ENCODE results near the gene SPATA13.

SPATA13 gene

GRCh38 chr13:24355103-24355502 is 194.6 kb downstream of the SPATA13 start:
- TF ChIP-seq, protein P1, sequence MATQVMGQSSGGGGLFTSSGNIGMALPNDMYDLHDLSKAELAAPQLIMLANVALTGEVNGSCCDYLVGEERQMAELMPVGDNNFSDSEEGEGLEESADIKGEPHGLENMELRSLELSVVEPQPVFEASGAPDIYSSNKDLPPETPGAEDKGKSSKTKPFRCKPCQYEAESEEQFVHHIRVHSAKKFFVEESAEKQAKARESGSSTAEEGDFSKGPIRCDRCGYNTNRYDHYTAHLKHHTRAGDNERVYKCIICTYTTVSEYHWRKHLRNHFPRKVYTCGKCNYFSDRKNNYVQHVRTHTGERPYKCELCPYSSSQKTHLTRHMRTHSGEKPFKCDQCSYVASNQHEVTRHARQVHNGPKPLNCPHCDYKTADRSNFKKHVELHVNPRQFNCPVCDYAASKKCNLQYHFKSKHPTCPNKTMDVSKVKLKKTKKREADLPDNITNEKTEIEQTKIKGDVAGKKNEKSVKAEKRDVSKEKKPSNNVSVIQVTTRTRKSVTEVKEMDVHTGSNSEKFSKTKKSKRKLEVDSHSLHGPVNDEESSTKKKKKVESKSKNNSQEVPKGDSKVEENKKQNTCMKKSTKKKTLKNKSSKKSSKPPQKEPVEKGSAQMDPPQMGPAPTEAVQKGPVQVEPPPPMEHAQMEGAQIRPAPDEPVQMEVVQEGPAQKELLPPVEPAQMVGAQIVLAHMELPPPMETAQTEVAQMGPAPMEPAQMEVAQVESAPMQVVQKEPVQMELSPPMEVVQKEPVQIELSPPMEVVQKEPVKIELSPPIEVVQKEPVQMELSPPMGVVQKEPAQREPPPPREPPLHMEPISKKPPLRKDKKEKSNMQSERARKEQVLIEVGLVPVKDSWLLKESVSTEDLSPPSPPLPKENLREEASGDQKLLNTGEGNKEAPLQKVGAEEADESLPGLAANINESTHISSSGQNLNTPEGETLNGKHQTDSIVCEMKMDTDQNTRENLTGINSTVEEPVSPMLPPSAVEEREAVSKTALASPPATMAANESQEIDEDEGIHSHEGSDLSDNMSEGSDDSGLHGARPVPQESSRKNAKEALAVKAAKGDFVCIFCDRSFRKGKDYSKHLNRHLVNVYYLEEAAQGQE (IDR thresholded peaks at IDR 0.05; ENCODE audit: insufficient read depth in 1 of 2, low read depth in 2 of 2, low read length in 2 of 2): no peak
- TF ChIP-seq SIN3A (IDR thresholded peaks at IDR 0.05; ENCODE audit: borderline replicate concordance, insufficient read depth, low read length): no peak
- no peak for TF ChIP-seq FOXP2 (optimal IDR thresholded peaks at IDR 0.05; ENCODE audit: borderline replicate concordance, extremely low read depth, extremely low read length, insufficient read depth)
- TF ChIP-seq TAF1 (IDR thresholded peaks at IDR 0.05; ENCODE audit: borderline replicate concordance, insufficient read depth, low read length): no peak
- no peak for TF ChIP-seq POLR2AphosphoS5 (IDR thresholded peaks at IDR 0.05; ENCODE audit: low read depth, low read length)

- TF ChIP-seq POLR2AphosphoS5 (IDR thresholded peaks at IDR 0.05; ENCODE audit: low read depth, low read length) (no peak), SIN3A (IDR thresholded peaks at IDR 0.05; ENCODE audit: borderline replicate concordance, insufficient read depth, low read length) (no peak), TAF1 (IDR thresholded peaks at IDR 0.05; ENCODE audit: borderline replicate concordance, insufficient read depth, low read length) (no peak), FOXP2 (optimal IDR thresholded peaks at IDR 0.05; ENCODE audit: borderline replicate concordance, extremely low read depth, extremely low read length, insufficient read depth) (no peak)
- TF ChIP-seq, protein P1 (IDR thresholded peaks at IDR 0.05; ENCODE audit: insufficient read depth in 1 of 2, low read depth in 2 of 2, low read length in 2 of 2): no peak
These were observed 195.8 kb downstream of the SPATA13 start for GRCh38 chr13:24356270-24356669.

All from PFSK-1 (cell line).